IMR-90 (cell line): ENCODE results near the gene ARFGAP2. TPM values are rescaled to one million over a fixed set of nuclear protein-coding genes. Genes with fewer than 3 reads are reported as not detected.

ENCODE experiments used
- ATAC-seq: fragments of 200-7000 bp; cut with Tn5 transposase; 2 replicates; pipeline ENCODE4 v1.9.1; 2020; ENCODE audit warnings: low read depth, mild to moderate bottlenecking, moderate library complexity
- BruUV-seq: library from RNA; stranded (reverse); fragments of 400-500 nt; replicated peaks from 2 replicates; lab custom pipeline; 2021; lab: Mats Ljungman, UMichigan
- CTCF ChIA-PET: fragments of 300-600 bp; formaldehyde crosslinking; extraction: SDS; loops from one replicate; lab custom pipeline; 2021; ENCODE audit warnings: antibody characterized with exemption; lab: Yijun Ruan, JAX
- POLR2A ChIA-PET: fragments of 300-600 bp; sonication (Branson Sonifier 250); formaldehyde crosslinking; loops from one replicate; lab custom pipeline; 2022; ENCODE audit warnings: antibody characterized with exemption; ENCODE audit not compliant: unreplicated experiment; lab: Charles Lee
- DNase-seq: peaks from one replicate; pipeline ENCODE4 v3.0.0; 2013
- H2AFZ ChIP-seq: replicated peaks from 2 replicates; pipeline ENCODE3; 2013; ENCODE audit warnings: low read length, mild to moderate bottlenecking; ENCODE audit not compliant: poor library complexity
- H2AK5ac ChIP-seq: 2 replicates; pipeline ENCODE4 v1.6.1; 2013; ENCODE audit warnings: low read depth, low read length, inconsistent platforms
- H2AK9ac ChIP-seq: replicated peaks from 2 replicates; pipeline ENCODE3; 2013; ENCODE audit warnings: mild to moderate bottlenecking, low read depth, low read length, moderate library complexity; ENCODE audit not compliant: poor library complexity
- H2BK120ac ChIP-seq: 2 replicates; pipeline ENCODE4 v1.6.1; 2013; ENCODE audit warnings: low read depth, low read length, inconsistent platforms
- H2BK15ac ChIP-seq: 3 replicates; pipeline ENCODE4 v1.6.1; 2013; ENCODE audit warnings: low read depth, low read length, inconsistent platforms
- H2BK20ac ChIP-seq: 2 replicates; pipeline ENCODE4 v1.6.1; 2013; ENCODE audit warnings: low read depth, mild to moderate bottlenecking, inconsistent platforms, low read length, moderate library complexity
- H2BK5ac ChIP-seq: 2 replicates; pipeline ENCODE4 v1.6.1; 2013; ENCODE audit warnings: mild to moderate bottlenecking, low read depth, low read length, inconsistent platforms; ENCODE audit not compliant: poor library complexity, severe bottlenecking
- H3K14ac ChIP-seq: replicated peaks from 2 replicates; pipeline ENCODE4 v1.6.1; 2013; ENCODE audit warnings: low read depth, low read length, inconsistent platforms
- H3K18ac ChIP-seq: 2 replicates; pipeline ENCODE4 v1.6.1; 2013; ENCODE audit warnings: low read depth, low read length, control low read depth
- H3K23ac ChIP-seq: 2 replicates; pipeline ENCODE4 v1.6.1; 2013; ENCODE audit warnings: low read depth, low read length, inconsistent platforms
- H3K27ac ChIP-seq: 2 replicates; pipeline ENCODE4 v1.5.1; 2013; ENCODE audit warnings: mild to moderate bottlenecking, control low read depth, low read length; ENCODE audit not compliant: insufficient read depth
- H3K27me3 ChIP-seq: 2 replicates; pipeline ENCODE4 v1.6.1; 2013; ENCODE audit warnings: low read length; ENCODE audit not compliant: control insufficient read depth, insufficient read depth
- H3K36me3 ChIP-seq: 2 replicates; pipeline ENCODE4 v1.6.1; 2013; ENCODE audit warnings: low read length, mixed read lengths; ENCODE audit not compliant: control insufficient read depth, insufficient read depth
- H3K4ac ChIP-seq: 2 replicates; pipeline ENCODE4 v1.6.1; 2013; ENCODE audit warnings: low read depth, low read length, inconsistent platforms
- H3K4me1 ChIP-seq: 2 replicates; pipeline ENCODE4 v1.6.1; 2013; ENCODE audit warnings: low read length, mixed read lengths; ENCODE audit not compliant: control insufficient read depth, insufficient read depth
- H3K4me2 ChIP-seq: 2 replicates; pipeline ENCODE4 v1.6.1; 2013; ENCODE audit warnings: low read depth, mild to moderate bottlenecking, control low read depth, low read length, moderate library complexity
- H3K4me3 ChIP-seq: 2 replicates; pipeline ENCODE4 v1.5.1; 2013; ENCODE audit warnings: low read depth, mild to moderate bottlenecking, control low read depth, low read length, moderate library complexity; ENCODE audit not compliant: insufficient read depth
- H3K56ac ChIP-seq: 2 replicates; pipeline ENCODE4 v1.6.1; 2013; ENCODE audit warnings: low read length, inconsistent platforms; ENCODE audit not compliant: insufficient read depth; ENCODE audit errors: extremely low read depth
- H3K79me1 ChIP-seq, 2 experiments: 2 replicates each; pipeline ENCODE4 v1.6.1; 2013; ENCODE audit warnings: low read length in 2 of 2, inconsistent platforms in 1 of 2, low read depth in 1 of 2
- H3K9ac ChIP-seq: 2 replicates; pipeline ENCODE4 v1.6.1; 2013; ENCODE audit warnings: low read depth, low read length, control low read depth
- H3K9me1 ChIP-seq: 2 replicates; pipeline ENCODE4 v1.6.1; 2013; ENCODE audit warnings: low read length, inconsistent platforms; ENCODE audit not compliant: insufficient read depth
- H3K9me3 ChIP-seq: 2 replicates; pipeline ENCODE4 v1.6.1; 2013; ENCODE audit warnings: low read length; ENCODE audit not compliant: control insufficient read depth, insufficient read depth
- H4K20me1 ChIP-seq: 2 replicates; pipeline ENCODE4 v1.6.1; 2013; ENCODE audit warnings: low read length, inconsistent platforms; ENCODE audit not compliant: insufficient read depth
- H4K5ac ChIP-seq: 2 replicates; pipeline ENCODE4 v1.6.1; 2013; ENCODE audit warnings: mild to moderate bottlenecking, low read depth, low read length, control low read depth
- H4K8ac ChIP-seq, 2 experiments: 2 replicates each; pipeline ENCODE4 v1.6.1; 2013; ENCODE audit warnings: low read depth in 2 of 2, low read length in 2 of 2, control low read depth in 1 of 2, inconsistent platforms in 1 of 2
- H4K91ac ChIP-seq: 2 replicates; pipeline ENCODE4 v1.6.1; 2013; ENCODE audit warnings: low read depth, low read length, inconsistent platforms; ENCODE audit not compliant: insufficient read depth
- BHLHE40 ChIP-seq: fragments of 150-350 bp; IDR thresholded peaks from 2 replicates; pipeline ENCODE4 v1.6.1; 2016; ENCODE audit warnings: mild to moderate bottlenecking, low read depth, low read length
- CEBPB ChIP-seq: IDR thresholded peaks from 2 replicates; pipeline ENCODE4 v1.6.1; 2012; ENCODE audit warnings: low read depth, low read length, improper control_type of control experiment
- CHD1 ChIP-seq: IDR thresholded peaks from 2 replicates; pipeline ENCODE4 v1.6.1; 2012; ENCODE audit warnings: low read depth, low read length, improper control_type of control experiment
- FOS ChIP-seq: fragments of 150-350 bp; IDR thresholded peaks from 2 replicates; pipeline ENCODE4 v1.6.1; 2016; ENCODE audit warnings: low read depth, low read length
- MXI1 ChIP-seq: IDR thresholded peaks from 2 replicates; pipeline ENCODE4 v1.6.1; 2012; ENCODE audit warnings: low read depth, mild to moderate bottlenecking, low read length, moderate library complexity, borderline replicate concordance
- NFE2L2 ChIP-seq: fragments of 150-350 bp; IDR thresholded peaks from 2 replicates; pipeline ENCODE4 v1.6.1; 2016; ENCODE audit warnings: low read depth, mild to moderate bottlenecking, low read length
- POLR2A ChIP-seq: IDR thresholded peaks from 2 replicates; pipeline ENCODE4 v1.6.1; 2012; ENCODE audit warnings: mild to moderate bottlenecking, low read depth, low read length
- RAD21 ChIP-seq: IDR thresholded peaks from 2 replicates; pipeline ENCODE4 v1.6.1; 2012; ENCODE audit warnings: low read length, improper control_type of control experiment
- RCOR1 ChIP-seq: IDR thresholded peaks from 2 replicates; pipeline ENCODE4 v1.6.1; 2012; ENCODE audit warnings: mild to moderate bottlenecking, low read length, improper control_type of control experiment; ENCODE audit not compliant: insufficient replicate concordance
- RFX5 ChIP-seq: IDR thresholded peaks from 2 replicates; pipeline ENCODE4 v1.8.0; 2012; ENCODE audit warnings: low read depth, mild to moderate bottlenecking, low read length, moderate library complexity
- USF2 ChIP-seq: fragments of 150-350 bp; IDR thresholded peaks from 2 replicates; pipeline ENCODE4 v1.6.1; 2017; ENCODE audit warnings: mild to moderate bottlenecking, antibody characterized with exemption, low read length, low read depth
- WGBS, 2 experiments: methylation state at CpG; one replicate each; pipeline versions ENCODE4 v1.1.5 to v1.1.7; 2013; ENCODE audit warnings: missing lambda C conversion rate in 2 of 2; ENCODE audit not compliant: insufficient read length in 1 of 2; ENCODE audit errors: extremely low coverage in 2 of 2; 5-methylcytosine and 5-hydroxymethylcytosine counted together
- dilution Hi-C: fragments of 300-500 bp; cut with HindIII; formaldehyde crosslinking; loops from one replicate; pipeline ENCODE4 v1.14.3; 2018; ENCODE audit warnings: low sequenced_read_pairs; ENCODE audit not compliant: unreplicated experiment
- in situ Hi-C: fragments of 300-500 bp; cut with MboI; formaldehyde crosslinking; loops from 3 replicates; pipeline ENCODE4 v1.14.3; 2019; ENCODE audit warnings: low sequenced_read_pairs, inconsistent platforms, mixed read lengths
- intact Hi-C: fragments of 100-400 bp; cut with micrococcal nuclease; formaldehyde crosslinking; loops from 2 replicates; pipeline ENCODE4 v1.10.0; 2022
- polyA plus RNA-seq, 3 experiments: library from polyadenylated mRNA; depleted of rRNA; stranded (reverse); fragments of >200 nt; gene quantifications; 2 replicates each; pipeline ENCODE4 v1.2.3, GENCODE V29; 2012; ENCODE audit warnings: low replicate concordance in 1 of 3
- total RNA-seq: library from RNA; depleted of rRNA; stranded (reverse); fragments of >200 nt; gene quantifications from 2 replicates; pipeline ENCODE4 v1.2.3, GENCODE V29; 2012
- TF ChIP-seq, protein P1 (sequence below): conservative IDR thresholded peaks from 2 replicates; pipeline ENCODE4 v1.5.1; 2012; ENCODE audit warnings: mild to moderate bottlenecking, low read depth, low read length, improper control_type of control experiment

Gene ARFGAP2
- total and polyA plus RNA-seq, 2 of the 4 experiments (the other 2 are of a cell fraction) = 54.7 to 87.8 TPM

- Histone ChIP-seq H3K9me1 (no peaks in the 10 kb centered on the region), H2AK9ac (no peak overlapping the region), H2AK5ac (no peak overlapping the region), H3K9me3 (no peaks in the 10 kb centered on the region), H3K36me3 (no peaks in the 10 kb centered on the region), H3K79me1 (no peaks in the 10 kb centered on the region), H4K20me1 (no peaks in the 10 kb centered on the region; the same call in 1 of the 2 replicates), H3K14ac (no peak overlapping the region), H2BK5ac (no peak overlapping the region), H4K91ac (no peak overlapping the region), H3K4ac (no peak overlapping the region), H2BK20ac (no peak overlapping the region), H3K27me3 (no peaks in the 10 kb centered on the region), H3K9ac (no peak overlapping the region), H3K27ac (no peak overlapping the region), H4K8ac (no peak overlapping the region), H4K5ac (no peak overlapping the region), H3K23ac (no peak overlapping the region), H3K4me1 (peaks cover 5% of the 10 kb centered on the region; the same call in 1 of the 2 replicates), H3K56ac (no peak overlapping the region), H3K18ac (no peak overlapping the region), H3K4me3 (no peak overlapping the region), H3K4me2 (no peak overlapping the region), H2BK15ac (no peak overlapping the region), H2BK120ac (no peak overlapping the region), H2AFZ (no peak overlapping the region)
- dilution Hi-C loops (no loop called here), intact Hi-C loops (no loop called here), in situ Hi-C loops (no loop called here)
- ChIA-PET POLR2A (no interaction called here), CTCF (interaction anchor here (0.6 to 1.0 kb wide), 3 partner anchors 10 to 37 kb away, joined by 3 to 4 read pairs (median 3); no protein-coding TSS in a partner anchor)
- no peak for TF ChIP-seq RFX5
- TF ChIP-seq, protein P1, sequence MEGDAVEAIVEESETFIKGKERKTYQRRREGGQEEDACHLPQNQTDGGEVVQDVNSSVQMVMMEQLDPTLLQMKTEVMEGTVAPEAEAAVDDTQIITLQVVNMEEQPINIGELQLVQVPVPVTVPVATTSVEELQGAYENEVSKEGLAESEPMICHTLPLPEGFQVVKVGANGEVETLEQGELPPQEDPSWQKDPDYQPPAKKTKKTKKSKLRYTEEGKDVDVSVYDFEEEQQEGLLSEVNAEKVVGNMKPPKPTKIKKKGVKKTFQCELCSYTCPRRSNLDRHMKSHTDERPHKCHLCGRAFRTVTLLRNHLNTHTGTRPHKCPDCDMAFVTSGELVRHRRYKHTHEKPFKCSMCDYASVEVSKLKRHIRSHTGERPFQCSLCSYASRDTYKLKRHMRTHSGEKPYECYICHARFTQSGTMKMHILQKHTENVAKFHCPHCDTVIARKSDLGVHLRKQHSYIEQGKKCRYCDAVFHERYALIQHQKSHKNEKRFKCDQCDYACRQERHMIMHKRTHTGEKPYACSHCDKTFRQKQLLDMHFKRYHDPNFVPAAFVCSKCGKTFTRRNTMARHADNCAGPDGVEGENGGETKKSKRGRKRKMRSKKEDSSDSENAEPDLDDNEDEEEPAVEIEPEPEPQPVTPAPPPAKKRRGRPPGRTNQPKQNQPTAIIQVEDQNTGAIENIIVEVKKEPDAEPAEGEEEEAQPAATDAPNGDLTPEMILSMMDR = no peak
- TF ChIP-seq RAD21 = no peak
- TF ChIP-seq POLR2A = no peak
- no peak for TF ChIP-seq NFE2L2
- TF ChIP-seq MXI1 = no peak
- TF ChIP-seq FOS = no peak
- no peak for TF ChIP-seq RCOR1
- TF ChIP-seq CHD1 = no peak
- no peak for TF ChIP-seq CEBPB
- TF ChIP-seq BHLHE40 = no peak
- no peak for TF ChIP-seq USF2
- ATAC-seq = no peak
- no TSS peak for BruUV-seq
- DNase-seq = no peak
- WGBS, 2 experiments = no CpG with 5 or more reads among the region's 4 CpGs
Observed at GRCh38 chr11:47192111-47192510, 15.4 kb upstream of the ARFGAP2 start.
